ENCODE results near the gene ASB7.

The ASB7 gene

DNA sequence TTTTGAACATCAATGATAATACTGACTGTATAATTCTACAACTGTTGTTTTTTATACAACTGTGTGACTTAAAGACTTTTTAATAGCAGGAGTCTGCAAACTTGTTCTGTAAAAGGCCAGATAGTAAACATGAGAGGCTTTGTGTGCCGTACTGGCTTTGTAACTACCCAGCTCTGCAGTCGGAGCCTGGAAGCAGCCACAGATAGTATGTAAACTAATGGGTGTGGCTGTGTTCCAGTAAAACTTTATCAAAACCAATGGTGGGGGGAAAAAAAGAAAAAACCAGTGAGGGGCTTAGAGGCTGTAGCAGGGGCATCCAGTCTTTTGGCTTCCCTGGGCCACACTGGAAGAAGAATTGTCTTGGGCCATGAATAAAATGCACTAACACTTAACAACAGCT is 11.9 kb downstream of the ASB7 start:
- no peak for DNase-seq (ENCODE audit: low spot score in 2 of 2)
- Mint-ChIP-seq H3K4me3 (no peak overlapping the region), H3K36me3 (peaks cover 31% of the 10 kb centered on the region), H3K9me3 (no peaks in the 10 kb centered on the region), H3K4me1 (peaks cover 5% of the 10 kb centered on the region), H3K27me3 (no peaks in the 10 kb centered on the region), H3K27ac (no peak overlapping the region)
- no peak for ATAC-seq (ENCODE audit: low read depth)

DNA sequence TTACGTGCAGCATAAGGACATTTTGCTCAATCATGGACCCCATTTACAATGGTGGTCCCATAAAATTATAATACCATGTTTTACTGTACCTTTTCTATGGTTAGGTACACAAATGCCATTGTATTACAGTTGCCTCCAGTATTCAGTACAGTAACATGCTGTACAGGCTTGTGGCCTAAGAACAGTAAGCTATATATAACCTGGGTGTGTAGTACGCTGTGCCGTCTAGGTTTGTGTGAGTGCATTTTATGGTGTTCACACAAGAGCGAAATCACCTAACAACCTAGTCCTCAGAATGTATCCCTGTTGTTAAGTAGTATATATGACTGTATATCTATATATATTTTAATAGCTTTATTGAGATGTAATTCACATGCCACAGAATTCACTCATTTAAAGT is 12.5 kb downstream of the ASB7 start:
- Mint-ChIP-seq H3K9me3 (no peaks in the 10 kb centered on the region), H3K4me3 (no peak overlapping the region), H3K4me1 (peaks cover 9% of the 10 kb centered on the region), H3K27me3 (no peaks in the 10 kb centered on the region), H3K27ac (no peak overlapping the region), H3K36me3 (peaks cover 35% of the 10 kb centered on the region)
- DNase-seq (ENCODE audit: low spot score in 2 of 2): no peak
- no peak for ATAC-seq (ENCODE audit: low read depth)

DNA sequence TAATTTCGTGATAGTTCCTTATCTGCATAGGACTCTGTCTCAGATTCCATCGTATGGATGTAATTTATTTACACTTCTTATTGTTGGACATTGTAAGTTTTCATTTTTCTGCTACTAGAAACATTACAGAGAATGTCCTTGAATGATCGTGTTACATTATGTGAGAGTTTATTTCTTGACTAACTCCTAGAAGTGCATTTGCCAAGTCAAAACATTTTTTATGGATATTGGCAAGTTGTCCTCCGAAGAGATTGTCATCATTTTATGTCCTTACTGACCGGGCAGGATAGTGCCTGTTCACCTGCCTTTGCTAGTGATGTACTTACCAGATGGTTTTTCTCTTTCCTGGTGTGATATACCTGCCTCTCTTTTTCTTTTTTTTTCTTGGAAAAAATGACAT is 13.4 kb downstream of the ASB7 start:
- H3K4me3 Mint-ChIP-seq: no peak overlapping the region
- H3K9me3 Mint-ChIP-seq: no peaks in the 10 kb centered on the region
- H3K4me1 Mint-ChIP-seq: peaks cover 9% of the 10 kb centered on the region
- ATAC-seq (ENCODE audit: low read depth): no peak
- no peak overlapping the region for H3K27ac Mint-ChIP-seq
- no peak for DNase-seq (ENCODE audit: low spot score in 2 of 2)
- peaks cover 41% of the 10 kb centered on the region for H3K36me3 Mint-ChIP-seq
- H3K27me3 Mint-ChIP-seq: no peaks in the 10 kb centered on the region

DNA sequence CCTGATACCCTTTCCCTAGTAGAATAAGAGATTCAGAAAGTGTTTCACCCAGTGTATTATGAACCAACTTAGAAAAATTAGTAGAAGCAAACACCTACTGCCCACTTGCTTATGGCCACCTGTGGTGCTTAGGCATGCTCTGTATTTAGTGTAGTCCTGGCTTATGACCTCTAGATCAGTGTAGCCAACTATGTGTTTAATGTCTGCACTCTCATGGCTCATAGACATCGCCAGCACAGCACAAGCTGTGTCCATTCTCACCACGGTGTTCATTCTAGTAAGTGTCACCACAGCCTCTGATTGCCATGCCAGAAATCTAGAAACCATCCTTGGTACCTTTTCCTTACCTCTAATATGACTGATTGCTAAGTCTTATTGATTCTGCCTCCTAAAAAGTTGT is 14.3 kb downstream of the ASB7 start:
- Mint-ChIP-seq H3K36me3 (peaks cover 41% of the 10 kb centered on the region), H3K27ac (no peak overlapping the region), H3K4me1 (peaks cover 9% of the 10 kb centered on the region), H3K4me3 (no peak overlapping the region), H3K27me3 (no peaks in the 10 kb centered on the region), H3K9me3 (no peaks in the 10 kb centered on the region)
- ATAC-seq (ENCODE audit: low read depth) (no peak), DNase-seq (ENCODE audit: low spot score in 2 of 2) (no peak)

DNA sequence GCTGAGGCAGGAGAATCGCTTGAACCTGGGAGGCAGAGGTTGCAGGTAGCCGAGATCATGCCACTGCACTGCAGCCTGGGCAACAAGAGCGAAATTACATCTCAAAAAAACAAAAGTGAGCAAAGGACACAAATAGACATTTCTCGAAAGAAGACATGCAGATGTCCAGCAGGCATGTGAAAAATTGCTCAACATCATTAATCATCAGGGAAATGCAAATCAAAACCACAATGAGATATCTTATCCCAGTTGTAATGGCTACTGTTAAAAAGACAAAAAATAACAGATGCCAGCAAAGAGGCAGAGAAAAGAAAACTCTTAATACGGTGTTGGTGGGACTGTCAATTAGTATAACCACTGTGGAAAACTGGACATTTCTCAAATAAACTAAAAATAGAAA is 20.9 kb downstream of the ASB7 start:
- Mint-ChIP-seq H3K36me3 (peaks cover 15% of the 10 kb centered on the region), H3K4me3 (no peak overlapping the region), H3K9me3 (no peaks in the 10 kb centered on the region), H3K4me1 (peaks cover 16% of the 10 kb centered on the region), H3K27ac (no peak overlapping the region), H3K27me3 (no peaks in the 10 kb centered on the region)
- ATAC-seq (ENCODE audit: low read depth) (no peak), DNase-seq (ENCODE audit: low spot score in 2 of 2) (no peak)

DNA sequence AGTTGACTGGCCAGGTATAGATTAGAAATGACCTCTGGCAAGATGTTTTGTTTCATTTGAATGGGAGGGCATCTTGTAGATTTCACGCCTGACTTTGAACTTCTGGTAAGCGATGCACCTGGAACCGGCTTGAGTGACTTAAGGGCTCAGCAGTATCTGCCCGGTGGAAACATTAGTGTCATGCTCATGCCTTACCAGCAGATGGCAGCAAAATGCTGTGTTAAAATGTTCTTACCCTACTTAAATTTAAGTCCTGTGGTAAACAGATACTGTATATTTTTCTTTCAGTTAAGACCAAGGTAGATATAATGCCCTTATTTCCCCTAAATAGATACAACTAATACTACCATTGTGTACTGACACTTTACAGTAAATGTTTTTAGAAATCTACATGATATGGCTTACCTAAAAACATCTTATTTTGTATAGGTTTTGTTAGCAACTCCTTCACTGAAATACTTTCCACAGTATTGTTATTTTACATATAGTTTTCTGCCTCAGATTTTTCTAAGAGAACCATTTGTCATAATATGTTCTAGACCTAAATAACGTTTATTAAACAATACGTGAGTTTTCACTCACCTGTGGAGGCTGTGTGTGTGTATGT is 25.5 kb downstream of the ASB7 start:
- peaks cover 14% of the 10 kb centered on the region for H3K36me3 Mint-ChIP-seq
- no peaks in the 10 kb centered on the region for H3K9me3 Mint-ChIP-seq
- no peak overlapping the region for H3K4me3 Mint-ChIP-seq
- DNase-seq (ENCODE audit: low spot score in 2 of 2) (peak; percentile 64 to 67), ATAC-seq (ENCODE audit: low read depth) (peak; percentile 78)
- H3K4me1 Mint-ChIP-seq: peaks cover 7% of the 10 kb centered on the region
- peak overlapping the region; percentile 18 for H3K27ac Mint-ChIP-seq
- H3K27me3 Mint-ChIP-seq: no peaks in the 10 kb centered on the region

DNA sequence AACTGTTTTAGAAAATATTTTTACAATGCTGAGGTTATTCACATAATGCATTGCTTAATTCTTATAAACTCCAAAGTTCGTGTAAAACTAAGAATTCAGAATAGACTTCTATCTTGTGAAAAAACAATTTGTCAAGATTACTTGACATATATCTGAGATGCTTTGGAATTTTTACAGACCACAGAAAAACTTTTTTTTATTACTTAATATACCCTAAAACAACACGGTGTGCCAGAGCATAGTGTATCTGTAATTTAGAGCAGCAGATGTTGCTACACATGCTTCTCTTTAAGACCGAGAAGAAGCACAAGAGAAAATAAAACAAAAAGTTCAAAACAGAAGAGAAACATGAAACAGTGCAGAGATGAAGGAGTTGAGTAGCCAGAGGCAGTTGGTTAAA is 26.4 kb downstream of the ASB7 start:
- no peak overlapping the region for H3K27ac Mint-ChIP-seq
- H3K27me3 Mint-ChIP-seq: no peaks in the 10 kb centered on the region

DNA sequence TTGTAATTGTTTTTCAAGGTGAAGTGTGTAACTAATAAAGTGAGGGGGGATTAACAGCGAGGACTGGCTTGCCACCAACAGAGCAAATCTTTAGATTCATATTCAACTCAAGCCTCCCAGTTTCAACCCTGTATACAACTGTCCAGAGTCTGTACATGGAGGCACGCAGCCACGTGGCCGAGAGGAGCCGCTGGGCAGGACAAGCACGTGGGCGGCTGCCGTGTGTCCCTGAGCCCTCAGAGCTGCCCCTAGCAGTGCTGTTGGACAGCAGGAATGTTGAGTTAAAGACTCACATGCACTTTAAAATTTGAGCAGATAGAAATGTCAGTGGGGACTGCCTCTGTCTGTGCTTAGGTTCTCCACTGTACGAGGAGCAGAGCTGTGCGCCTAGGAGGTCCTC is 29.4 kb downstream of the ASB7 start:
- peaks cover 24% of the 10 kb centered on the region for H3K4me1 Mint-ChIP-seq
- no peak overlapping the region for H3K4me3 Mint-ChIP-seq
- ATAC-seq (ENCODE audit: low read depth) (no peak), DNase-seq (ENCODE audit: low spot score in 2 of 2) (no peak)
- no peaks in the 10 kb centered on the region for H3K27me3 Mint-ChIP-seq
- H3K27ac Mint-ChIP-seq: no peak overlapping the region
- no peaks in the 10 kb centered on the region for H3K9me3 Mint-ChIP-seq
- peaks cover 21% of the 10 kb centered on the region for H3K36me3 Mint-ChIP-seq

More for the DNA sequence above, 26.4 kb downstream of the ASB7 start:
- H3K9me3 Mint-ChIP-seq: no peaks in the 10 kb centered on the region
- H3K4me1 Mint-ChIP-seq: peaks cover 12% of the 10 kb centered on the region
- DNase-seq (ENCODE audit: low spot score in 2 of 2) (no peak), ATAC-seq (ENCODE audit: low read depth) (no peak)
- H3K4me3 Mint-ChIP-seq: no peak overlapping the region
- peaks cover 18% of the 10 kb centered on the region for H3K36me3 Mint-ChIP-seq

DNA sequence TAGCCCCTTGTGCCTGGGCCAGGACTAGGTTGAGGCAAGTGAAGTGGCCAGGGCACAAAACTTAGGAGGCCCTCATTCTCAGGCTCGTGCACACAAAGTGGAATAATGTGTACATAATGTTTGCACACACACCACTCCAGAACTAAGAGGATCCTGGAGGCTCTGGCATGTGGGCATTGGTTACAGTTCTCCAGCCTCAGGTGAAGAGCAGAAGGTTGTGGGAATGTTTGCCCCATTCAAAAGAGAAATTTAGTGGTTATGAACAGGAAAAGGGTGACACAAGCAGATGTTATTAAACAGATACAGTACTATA is 31.3 kb downstream of the ASB7 start:
- DNase-seq (ENCODE audit: low spot score in 2 of 2): no peak
- Mint-ChIP-seq H3K4me1 (peaks cover 21% of the 10 kb centered on the region), H3K4me3 (no peak overlapping the region), H3K27me3 (no peaks in the 10 kb centered on the region), H3K36me3 (peaks cover 23% of the 10 kb centered on the region), H3K27ac (peak overlapping the region; percentile 89), H3K9me3 (no peaks in the 10 kb centered on the region)
- ATAC-seq (ENCODE audit: low read depth): no peak

DNA sequence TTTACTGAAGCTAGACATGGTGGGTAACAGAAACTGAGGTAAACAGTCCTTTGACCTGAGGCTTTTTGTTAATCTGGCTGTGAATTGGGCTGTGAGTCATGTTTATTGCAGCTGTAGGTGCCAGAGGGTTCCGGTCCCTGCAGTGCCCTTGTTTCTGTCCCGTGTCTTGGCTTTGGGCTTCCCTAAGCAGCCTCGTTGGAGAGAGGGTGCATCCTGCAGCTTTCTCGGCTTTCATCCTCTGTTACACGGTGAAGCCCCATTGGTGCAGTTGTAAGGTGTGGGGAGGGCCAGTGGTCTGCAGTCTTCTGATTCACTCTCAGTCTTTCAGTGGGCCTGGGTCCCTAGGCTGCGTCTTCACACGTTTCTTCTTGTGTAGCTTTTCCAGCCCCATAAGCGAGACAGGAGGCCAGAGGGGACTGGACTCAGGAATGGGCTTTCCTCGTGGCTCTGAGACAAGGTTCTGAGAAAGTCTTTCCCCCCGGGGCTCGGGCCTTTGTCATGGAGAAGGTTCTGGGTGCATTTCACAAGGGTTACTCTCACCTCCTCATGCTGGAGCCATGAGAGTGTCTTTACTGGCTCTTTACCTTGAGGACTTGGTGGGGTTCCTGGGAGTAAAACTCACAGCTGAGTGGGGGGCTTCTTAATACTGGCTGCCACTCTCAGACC is 33.1 kb downstream of the ASB7 start:
- peaks cover 12% of the 10 kb centered on the region for H3K36me3 Mint-ChIP-seq
- ATAC-seq (ENCODE audit: low read depth) (no peak), DNase-seq (ENCODE audit: low spot score in 2 of 2) (no peak)
- H3K4me3 Mint-ChIP-seq: no peak overlapping the region
- peaks cover 23% of the 10 kb centered on the region for H3K4me1 Mint-ChIP-seq
- H3K27me3 Mint-ChIP-seq: no peaks in the 10 kb centered on the region
- H3K27ac Mint-ChIP-seq: peak overlapping the region; percentile 8
- H3K9me3 Mint-ChIP-seq: no peaks in the 10 kb centered on the region

DNA sequence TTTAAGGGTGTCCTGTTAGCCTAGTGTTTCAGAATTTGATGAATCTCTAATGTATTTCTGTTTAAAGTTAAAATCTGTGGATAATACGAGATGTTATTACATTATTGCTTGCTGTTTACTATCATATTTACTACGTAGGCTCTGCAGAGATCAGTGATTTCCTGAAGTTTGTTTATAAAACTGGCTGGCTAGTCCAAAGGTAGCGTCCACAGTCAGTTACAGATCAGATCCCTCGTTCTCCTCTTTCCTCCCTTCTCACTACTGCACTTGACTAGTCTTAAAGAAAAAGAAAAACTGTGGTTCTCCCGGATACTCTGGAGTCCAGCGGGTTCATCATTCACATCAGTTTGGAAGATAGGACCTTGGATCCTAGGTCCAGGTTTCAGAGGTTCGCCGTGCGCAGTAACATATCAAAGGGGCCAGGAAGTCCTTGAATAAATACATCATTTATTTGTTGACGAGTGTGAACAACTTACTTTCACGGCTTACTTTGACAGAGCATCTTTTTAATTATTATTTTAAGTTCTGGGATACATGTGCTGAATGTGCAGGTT is 35.9 kb downstream of the ASB7 start:
- H3K4me3 Mint-ChIP-seq: no peak overlapping the region
- H3K36me3 Mint-ChIP-seq: peaks cover 10% of the 10 kb centered on the region
- H3K9me3 Mint-ChIP-seq: no peaks in the 10 kb centered on the region
- H3K27ac Mint-ChIP-seq: no peak overlapping the region
- peaks cover 39% of the 10 kb centered on the region for H3K4me1 Mint-ChIP-seq
- H3K27me3 Mint-ChIP-seq: no peaks in the 10 kb centered on the region
- ATAC-seq (ENCODE audit: low read depth) (no peak), DNase-seq (ENCODE audit: low spot score in 2 of 2) (no peak)

DNA sequence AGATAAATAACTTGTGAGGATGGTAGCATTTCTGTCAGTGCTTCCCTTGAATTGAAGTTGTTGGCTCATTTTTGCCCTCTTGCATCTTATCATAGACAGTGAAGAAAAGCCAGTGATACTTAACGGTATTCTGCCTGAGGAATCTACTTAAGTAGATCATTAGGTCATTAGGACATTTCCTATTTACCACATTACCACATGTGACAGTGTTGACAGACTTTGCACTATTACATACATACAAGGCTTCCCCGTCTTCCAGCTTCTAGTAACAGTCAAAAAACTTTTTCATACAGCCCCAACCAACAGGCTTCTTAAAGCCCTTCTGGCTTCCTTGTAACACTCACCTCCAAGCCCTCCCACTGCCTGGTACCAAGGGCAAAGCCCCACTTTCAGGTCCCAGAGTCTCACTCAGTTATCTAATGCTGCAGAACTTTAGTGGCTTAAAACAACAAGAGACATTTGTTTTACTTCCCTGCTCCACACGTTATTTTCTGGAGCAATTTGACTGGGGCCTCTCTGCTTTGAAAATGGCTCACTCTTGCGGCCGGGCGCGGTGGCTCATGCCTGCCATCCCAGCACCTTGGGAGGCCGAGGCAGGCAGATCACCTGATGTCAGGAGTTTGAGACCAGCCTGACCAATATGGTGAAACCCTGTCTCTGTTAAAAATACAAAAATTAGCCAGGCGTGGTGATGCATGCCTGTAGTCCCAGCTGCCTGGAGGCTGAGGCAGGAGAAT is 40.0 kb downstream of the ASB7 start:
- Mint-ChIP-seq H3K36me3 (peaks cover 7% of the 10 kb centered on the region), H3K4me1 (peaks cover 25% of the 10 kb centered on the region), H3K4me3 (no peak overlapping the region), H3K27me3 (no peaks in the 10 kb centered on the region), H3K9me3 (no peaks in the 10 kb centered on the region), H3K27ac (no peak overlapping the region)
- ATAC-seq (ENCODE audit: low read depth): no peak
- DNase-seq (ENCODE audit: low spot score in 2 of 2): no peak

DNA sequence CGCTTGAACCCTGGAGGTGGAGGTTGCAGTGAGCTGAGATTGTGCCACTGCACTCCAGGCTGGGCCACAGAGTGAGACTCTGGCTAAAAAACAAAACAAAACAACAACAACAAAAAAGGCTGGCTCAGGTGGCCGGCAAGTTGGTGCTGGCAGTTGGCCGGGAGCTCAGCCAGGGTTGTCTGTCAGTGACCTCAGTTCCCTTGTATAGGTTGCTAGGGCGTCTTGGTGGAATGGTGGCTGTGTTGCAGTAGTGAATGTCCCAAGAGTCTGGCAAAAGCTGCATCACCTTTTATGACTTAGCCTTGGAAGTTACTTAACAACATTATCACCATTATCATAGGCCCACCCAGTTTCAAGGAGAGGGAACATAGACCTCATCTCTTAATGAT is 40.6 kb downstream of the ASB7 start:
- DNase-seq (ENCODE audit: low spot score in 2 of 2) (no peak), ATAC-seq (ENCODE audit: low read depth) (no peak)
- Mint-ChIP-seq H3K27me3 (no peaks in the 10 kb centered on the region), H3K27ac (no peak overlapping the region), H3K36me3 (peaks cover 7% of the 10 kb centered on the region), H3K4me1 (peaks cover 25% of the 10 kb centered on the region), H3K9me3 (no peaks in the 10 kb centered on the region), H3K4me3 (no peak overlapping the region)

DNA sequence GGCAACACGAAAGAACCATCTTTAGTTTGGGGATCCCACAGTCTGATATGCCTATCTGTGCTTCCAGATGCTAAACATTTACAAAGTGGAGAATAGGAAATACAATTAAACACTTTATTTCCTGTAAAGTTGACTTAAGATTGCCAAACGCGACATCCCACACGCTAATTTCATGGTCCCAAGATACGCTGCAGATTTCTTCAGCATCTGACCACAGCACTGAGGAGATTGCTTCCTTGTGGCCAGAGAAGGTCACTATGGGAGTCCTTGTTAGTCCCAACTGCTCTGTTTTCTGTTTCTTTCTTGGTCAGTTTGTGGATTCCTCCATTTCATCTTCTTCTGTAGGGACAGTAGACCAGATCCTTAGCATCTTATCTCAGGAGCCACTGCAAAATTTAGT is 43.3 kb downstream of the ASB7 start:
- no peak for ATAC-seq (ENCODE audit: low read depth)
- H3K9me3 Mint-ChIP-seq: no peaks in the 10 kb centered on the region
- DNase-seq (ENCODE audit: low spot score in 2 of 2): no peak
- H3K4me3 Mint-ChIP-seq: no peak overlapping the region
- peak overlapping the region; percentile 28 for H3K27ac Mint-ChIP-seq
- H3K4me1 Mint-ChIP-seq: peaks cover 23% of the 10 kb centered on the region
- H3K36me3 Mint-ChIP-seq: peaks cover 11% of the 10 kb centered on the region
- no peaks in the 10 kb centered on the region for H3K27me3 Mint-ChIP-seq
